ENCODE measurements around the gene AGL.
"Not testable (repeated sequence)": the region's sequence is repeated elsewhere in the genome, so short reads cannot be mapped to it uniquely, and the experiment has no call there.

Gene AGL

GRCh38 chr1:99852648-99853047 is 2.5 kb downstream of the AGL start:
- no peak for DNase-seq

- DNase-seq: no peak
These were observed 5.8 kb downstream of the AGL start for GRCh38 chr1:99855914-99856450.

GRCh38 chr1:99857041-99857440 is 6.9 kb downstream of the AGL start:
- not testable (repeated sequence) for DNase-seq

- DNase-seq: no peak
These were observed 8.1 kb downstream of the AGL start for GRCh38 chr1:99858286-99858685.

GRCh38 chr1:99858881-99859280 is 8.7 kb downstream of the AGL start:
- no peak for DNase-seq

- DNase-seq: no peak
These were observed 10.5 kb downstream of the AGL start for GRCh38 chr1:99860703-99861102.

GRCh38 chr1:99867682-99868081 is 17.5 kb downstream of the AGL start:
- DNase-seq: no peak

- DNase-seq: peak; percentile 71
These were observed 19.1 kb downstream of the AGL start for GRCh38 chr1:99869304-99869703.

GRCh38 chr1:99869723-99870122 is 19.6 kb downstream of the AGL start:
- DNase-seq: no peak

- no peak for DNase-seq
These were observed 21.9 kb downstream of the AGL start for GRCh38 chr1:99872063-99872462.

- no peak for DNase-seq
These were observed 27.4 kb downstream of the AGL start for GRCh38 chr1:99877568-99877967.

GRCh38 chr1:99886179-99886578 is 36.0 kb downstream of the AGL start:
- no peak for DNase-seq

GRCh38 chr1:99886841-99887240 is 36.7 kb downstream of the AGL start:
- DNase-seq: no peak

GRCh38 chr1:99887890-99888289 is 37.7 kb downstream of the AGL start:
- DNase-seq: no peak

GRCh38 chr1:99891997-99892396 is 41.8 kb downstream of the AGL start:
- peak; percentile 12 for DNase-seq

GRCh38 chr1:99903278-99903677 is 53.1 kb downstream of the AGL start:
- DNase-seq: not testable (repeated sequence)

GRCh38 chr1:99906535-99906934 is 56.4 kb downstream of the AGL start:
- no peak for DNase-seq

GRCh38 chr1:99917214-99917613 is 67.1 kb downstream of the AGL start:
- DNase-seq: no peak

GRCh38 chr1:99919220-99919619 is 69.1 kb downstream of the AGL start:
- DNase-seq: peak; percentile 88

GRCh38 chr1:99934801-99935200 is 84.6 kb downstream of the AGL start:
- no peak for DNase-seq

- DNase-seq: no peak
These were observed 85.4 kb downstream of the AGL start for GRCh38 chr1:99935534-99935933.

GRCh38 chr1:99936071-99936470 is 85.9 kb downstream of the AGL start:
- no peak for DNase-seq

GRCh38 chr1:99942723-99943122 is 92.6 kb downstream of the AGL start:
- no peak for DNase-seq

- DNase-seq: no peak
These were observed 93.1 kb downstream of the AGL start for GRCh38 chr1:99943223-99943794.

GRCh38 chr1:99944192-99944591 is 94.0 kb downstream of the AGL start:
- DNase-seq: no peak

Data from inflammatory macrophage treated with lipopolysaccharide for 4 hours (primary cell).